ENCODE measurements around the gene CCDC110. TPM values are rescaled to one million over a fixed set of nuclear protein-coding genes. Genes with fewer than 3 reads are reported as not detected.

The CCDC110 gene
- total and polyA plus RNA-seq, 12 donors: 0.12 to 2.5 (median 1.6) TPM

- H3K27me3 ChIP-seq: no peaks in the 10 kb centered on the region
- H3K27ac ChIP-seq: no peak overlapping the region
- intact Hi-C loops (cut with DNase I): no loop called here
- no peaks in the 10 kb centered on the region for H3K9me3 ChIP-seq
- ATAC-seq (no peak), DNase-seq (no peak)
- TF ChIP-seq, protein P1, sequence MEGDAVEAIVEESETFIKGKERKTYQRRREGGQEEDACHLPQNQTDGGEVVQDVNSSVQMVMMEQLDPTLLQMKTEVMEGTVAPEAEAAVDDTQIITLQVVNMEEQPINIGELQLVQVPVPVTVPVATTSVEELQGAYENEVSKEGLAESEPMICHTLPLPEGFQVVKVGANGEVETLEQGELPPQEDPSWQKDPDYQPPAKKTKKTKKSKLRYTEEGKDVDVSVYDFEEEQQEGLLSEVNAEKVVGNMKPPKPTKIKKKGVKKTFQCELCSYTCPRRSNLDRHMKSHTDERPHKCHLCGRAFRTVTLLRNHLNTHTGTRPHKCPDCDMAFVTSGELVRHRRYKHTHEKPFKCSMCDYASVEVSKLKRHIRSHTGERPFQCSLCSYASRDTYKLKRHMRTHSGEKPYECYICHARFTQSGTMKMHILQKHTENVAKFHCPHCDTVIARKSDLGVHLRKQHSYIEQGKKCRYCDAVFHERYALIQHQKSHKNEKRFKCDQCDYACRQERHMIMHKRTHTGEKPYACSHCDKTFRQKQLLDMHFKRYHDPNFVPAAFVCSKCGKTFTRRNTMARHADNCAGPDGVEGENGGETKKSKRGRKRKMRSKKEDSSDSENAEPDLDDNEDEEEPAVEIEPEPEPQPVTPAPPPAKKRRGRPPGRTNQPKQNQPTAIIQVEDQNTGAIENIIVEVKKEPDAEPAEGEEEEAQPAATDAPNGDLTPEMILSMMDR (IDR thresholded peaks at IDR 0.05): no peak
- no peak overlapping the region for H3K4me3 ChIP-seq
- H3K4me1 ChIP-seq: no peaks in the 10 kb centered on the region
- WGBS, 2 donors: 49 to 69% methylated on average over 2 of the region's 2 CpGs
- no peaks in the 10 kb centered on the region for H3K36me3 ChIP-seq
These were observed 15.4 kb downstream of the CCDC110 start for GRCh38 chr4:185456131-185456530.

DNA sequence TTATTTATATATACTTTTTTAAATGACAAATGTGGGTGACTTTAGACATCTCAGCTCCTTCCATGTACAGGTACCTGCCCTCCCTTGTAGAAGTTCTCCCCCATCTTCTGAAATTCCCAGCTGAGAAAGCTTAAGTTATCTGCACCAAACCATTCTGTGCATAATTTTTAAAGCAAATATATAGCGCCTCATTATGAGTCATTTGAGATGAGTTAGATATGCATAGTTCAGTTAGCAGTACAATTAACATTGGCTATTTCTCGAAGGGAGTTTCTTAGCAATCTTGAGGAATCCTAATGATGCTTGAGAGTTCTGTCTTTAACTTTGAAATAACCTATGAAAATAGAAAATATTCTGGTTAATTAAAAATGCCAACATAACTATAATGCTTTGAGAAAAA is 26.3 kb downstream of the CCDC110 start:
- Histone ChIP-seq H3K4me1 (no peaks in the 10 kb centered on the region), H3K4me3 (no peak overlapping the region), H3K27ac (no peak overlapping the region), H3K36me3 (no peaks in the 10 kb centered on the region), H3K9me3 (no peaks in the 10 kb centered on the region), H3K27me3 (no peaks in the 10 kb centered on the region)
- ATAC-seq (no peak), DNase-seq (no peak)
- TF ChIP-seq, protein P1 (IDR thresholded peaks at IDR 0.05): no peak
- intact Hi-C loops (cut with DNase I): no loop called here
- 95 to 97% methylated on average over 2 of the region's 2 CpGs for WGBS, 2 donors

- intact Hi-C loops (cut with DNase I): no loop called here
- H3K9me3 ChIP-seq: no peaks in the 10 kb centered on the region
- WGBS, 2 donors: 92 to 94% methylated on average over 2 of the region's 2 CpGs
- no peak overlapping the region for H3K4me3 ChIP-seq
- TF ChIP-seq, protein P1 (IDR thresholded peaks at IDR 0.05): no peak
- H3K27me3 ChIP-seq: no peaks in the 10 kb centered on the region
- no peaks in the 10 kb centered on the region for H3K4me1 ChIP-seq
- H3K27ac ChIP-seq: no peak overlapping the region
- H3K36me3 ChIP-seq: no peaks in the 10 kb centered on the region
- no peak for ATAC-seq
- no peak for DNase-seq
These were observed 30.1 kb downstream of the CCDC110 start for GRCh38 chr4:185441479-185441878.

DNA sequence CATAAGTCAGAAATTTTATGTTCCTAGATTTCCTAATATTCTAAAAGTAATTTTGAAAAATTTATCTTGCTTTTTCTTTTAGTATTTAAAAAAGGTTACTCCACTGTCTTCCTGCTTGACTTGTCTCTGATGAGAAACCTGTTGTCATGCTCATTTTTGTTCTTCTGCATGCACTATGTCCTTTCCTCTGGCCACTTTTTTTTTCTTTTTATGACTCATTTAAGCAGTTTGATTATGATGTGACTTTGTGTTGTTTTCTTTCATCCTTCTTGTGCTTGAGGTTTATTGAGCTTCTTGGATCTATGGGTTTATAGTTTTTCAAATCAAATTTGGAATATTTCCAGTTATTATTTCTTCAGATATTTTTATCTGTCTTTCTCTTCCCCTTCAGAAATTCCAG is 33.7 kb downstream of the CCDC110 start:
- intact Hi-C loops (cut with DNase I): no loop called here
- peaks cover 0 to 4% (median 0%) of the 10 kb centered on the region in 7 donors for H3K27me3 ChIP-seq
- H3K4me1 ChIP-seq: no peaks in the 10 kb centered on the region
- ATAC-seq: no peak
- DNase-seq: no peak
- no peaks in the 10 kb centered on the region for H3K9me3 ChIP-seq
- H3K4me3 ChIP-seq: no peak overlapping the region
- no peaks in the 10 kb centered on the region for H3K36me3 ChIP-seq
- H3K27ac ChIP-seq: no peak overlapping the region
- TF ChIP-seq, protein P1 (IDR thresholded peaks at IDR 0.05): no peak

GRCh38 chr4:185435466-185435865 is 36.1 kb downstream of the CCDC110 start:
- no peak overlapping the region for H3K4me3 ChIP-seq
- DNase-seq: no peak
- no peak for ATAC-seq
- peaks cover 0 to 4% (median 0%) of the 10 kb centered on the region in 7 donors for H3K27me3 ChIP-seq
- H3K27ac ChIP-seq: no peak overlapping the region
- H3K36me3 ChIP-seq: no peaks in the 10 kb centered on the region
- no peaks in the 10 kb centered on the region for H3K9me3 ChIP-seq
- intact Hi-C loops (cut with DNase I): no loop called here
- TF ChIP-seq, protein P1 (IDR thresholded peaks at IDR 0.05): no peak
- H3K4me1 ChIP-seq: no peaks in the 10 kb centered on the region

Data from heart right ventricle (tissue), 16 donors.